ENCODE data around the gene GORAB.

GORAB gene

GRCh38 chr1:170590921-170591705 is 59.1 kb downstream of the GORAB start:
- Histone ChIP-seq H3K27me3 (replicated peaks; ENCODE audit: control insufficient read depth, insufficient read depth, low read length) (no peaks in the 10 kb centered on the region), H3K36me3 (ENCODE audit: control insufficient read depth, insufficient read depth, low read length) (no peaks in the 10 kb centered on the region), H3K4me3 (replicated peaks; ENCODE audit: low read depth, low read length) (no peak overlapping the region)
- no peak for TF ChIP-seq CTCF (IDR thresholded peaks at IDR 0.05; ENCODE audit: insufficient read depth, low read length, poor library complexity, severe bottlenecking)
- no peak for DNase-seq (ENCODE audit: extremely low read depth, insufficient read length)

GRCh38 chr1:170592591-170593111 is 60.7 kb downstream of the GORAB start:
- no peak for DNase-seq (ENCODE audit: extremely low read depth, insufficient read length)
- Histone ChIP-seq H3K4me3 (replicated peaks; ENCODE audit: low read depth, low read length) (no peak overlapping the region), H3K27me3 (replicated peaks; ENCODE audit: control insufficient read depth, insufficient read depth, low read length) (no peaks in the 10 kb centered on the region), H3K36me3 (ENCODE audit: control insufficient read depth, insufficient read depth, low read length) (no peaks in the 10 kb centered on the region)
- no peak for TF ChIP-seq CTCF (IDR thresholded peaks at IDR 0.05; ENCODE audit: insufficient read depth, low read length, poor library complexity, severe bottlenecking)

- no peaks in the 10 kb centered on the region for H3K36me3 ChIP-seq (ENCODE audit: control insufficient read depth, insufficient read depth, low read length)
- DNase-seq (ENCODE audit: extremely low read depth, insufficient read length), result no peak
- no peak for TF ChIP-seq CTCF (IDR thresholded peaks at IDR 0.05; ENCODE audit: insufficient read depth, low read length, poor library complexity, severe bottlenecking)
- H3K4me3 ChIP-seq (replicated peaks; ENCODE audit: low read depth, low read length), result no peak overlapping the region
- no peaks in the 10 kb centered on the region for H3K27me3 ChIP-seq (replicated peaks; ENCODE audit: control insufficient read depth, insufficient read depth, low read length)
Observed at GRCh38 chr1:170593173-170594011, 61.4 kb downstream of the GORAB start.

GRCh38 chr1:170594066-170594626 is 62.2 kb downstream of the GORAB start:
- Histone ChIP-seq H3K36me3 (ENCODE audit: control insufficient read depth, insufficient read depth, low read length) (no peaks in the 10 kb centered on the region), H3K4me3 (replicated peaks; ENCODE audit: low read depth, low read length) (no peak overlapping the region), H3K27me3 (replicated peaks; ENCODE audit: control insufficient read depth, insufficient read depth, low read length) (no peaks in the 10 kb centered on the region)
- TF ChIP-seq CTCF (IDR thresholded peaks at IDR 0.05; ENCODE audit: insufficient read depth, low read length, poor library complexity, severe bottlenecking), result no peak
- no peak for DNase-seq (ENCODE audit: extremely low read depth, insufficient read length)

GRCh38 chr1:170596701-170597100 is 64.7 kb downstream of the GORAB start:
- no peaks in the 10 kb centered on the region for H3K36me3 ChIP-seq (ENCODE audit: control insufficient read depth, insufficient read depth, low read length)
- no peak for DNase-seq (ENCODE audit: extremely low read depth, insufficient read length)
- H3K4me3 ChIP-seq (replicated peaks; ENCODE audit: low read depth, low read length), result no peak overlapping the region
- no peak for TF ChIP-seq CTCF (IDR thresholded peaks at IDR 0.05; ENCODE audit: insufficient read depth, low read length, poor library complexity, severe bottlenecking)
- H3K27me3 ChIP-seq (replicated peaks; ENCODE audit: control insufficient read depth, insufficient read depth, low read length), result no peaks in the 10 kb centered on the region
